GM23338 (cell line): Measurements from ENCODE around the gene AP5S1. TPM values are rescaled to one million over a fixed set of nuclear protein-coding genes. Genes with fewer than 3 reads are reported as not detected.

Experiments used
- CREB1 ChIP-seq: fragments of 250-450 bp; sonication (Bioruptor Pico); IDR thresholded peaks from 2 replicates; pipeline ENCODE4 v1.5.0; 2020; ENCODE audit warnings: low read depth, mild to moderate bottlenecking, moderate library complexity
- CTCF ChIP-seq, 2 experiments: fragments of 200-600 bp in 1 of 2; sonication (generic) in 1 of 2; conservative IDR thresholded peaks; 2 replicates each; pipeline versions ENCODE4 v1.5.1 to v1.6.1; 2016 to 2017; ENCODE audit warnings: antibody characterized with exemption in 2 of 2, low read depth in 2 of 2, mild to moderate bottlenecking in 2 of 2, moderate library complexity in 1 of 2
- ETS1 ChIP-seq: IDR thresholded peaks from 2 replicates; pipeline ENCODE4 v1.6.1; 2016; ENCODE audit warnings: antibody characterized with exemption
- EZH2 ChIP-seq: fragments of 200-600 bp; sonication (generic); IDR thresholded peaks from one replicate; pipeline ENCODE4 v1.8.0; 2017; ENCODE audit warnings: antibody characterized with exemption, mild to moderate bottlenecking, low read depth; ENCODE audit not compliant: unreplicated experiment
- EZH2phosphoT487 ChIP-seq: fragments of 200-600 bp; sonication (generic); IDR thresholded peaks from one replicate; pipeline ENCODE4 v1.8.1; 2018; ENCODE audit warnings: antibody characterized with exemption; ENCODE audit not compliant: unreplicated experiment
- NANOG ChIP-seq: IDR thresholded peaks from 2 replicates; pipeline ENCODE4 v1.6.1; 2016; ENCODE audit warnings: antibody characterized with exemption, borderline replicate concordance
- STAT1 ChIP-seq: IDR thresholded peaks from one replicate; pipeline ENCODE4 v1.6.1; 2016; ENCODE audit warnings: antibody characterized with exemption; ENCODE audit not compliant: unreplicated experiment
- ZNF331 ChIP-seq: fragments of 250-450 bp; sonication (Bioruptor Pico); IDR thresholded peaks from 2 replicates; pipeline ENCODE4 v1.5.0; 2020; ENCODE audit warnings: low read depth, mild to moderate bottlenecking, moderate library complexity
- ZNF462 ChIP-seq: fragments of 250-450 bp; sonication (Bioruptor Pico); IDR thresholded peaks from 2 replicates; pipeline ENCODE4 v1.5.0; 2020; ENCODE audit warnings: mild to moderate bottlenecking, moderate library complexity
- polyA plus RNA-seq: library from polyadenylated mRNA; unstranded; fragments of >200 nt; fragmentation: Nextera tagmentation; extraction: Ambion mirVana; gene quantifications from 2 replicates; pipeline ENCODE4 v1.2.1, GENCODE V29; 2016
- total RNA-seq: library from RNA; depleted of rRNA; stranded (reverse); fragments of >200 nt; shearing (Covaris generic); gene quantifications from 2 replicates; pipeline ENCODE4 v1.2.3, GENCODE V29; 2014

AP5S1 gene
- total and polyA plus RNA-seq, 2 experiments from 2014 or later = 1.8 to 2.8 TPM

- no peak for TF ChIP-seq ZNF462 (CRISPR knock-in tag)
- no peak for TF ChIP-seq EZH2phosphoT487
- TF ChIP-seq CTCF (conservative IDR thresholded peaks at IDR 0.05; ENCODE audit: low read depth in 2 of 2) = no peak
- no peak for TF ChIP-seq ETS1
- no peak for TF ChIP-seq NANOG
- TF ChIP-seq EZH2 = no peak
- no peak for TF ChIP-seq ZNF331 (CRISPR knock-in tag)
- no peak for TF ChIP-seq STAT1
- TF ChIP-seq CREB1 (CRISPR knock-in tag) = no peak
Measured at GRCh38 chr20:3836132-3836531, 15.8 kb downstream of the AP5S1 start (continued).
